ENCODE measurements around the gene BMPR2. TPM values are rescaled to one million over a fixed set of nuclear protein-coding genes. Genes with fewer than 3 reads are reported as not detected.
"Not testable (repeated sequence)": the region's sequence is repeated elsewhere in the genome, so short reads cannot be mapped to it uniquely, and the experiment has no call there.

Gene BMPR2
- total RNA-seq, 1 donor: 44.2 TPM

DNA sequence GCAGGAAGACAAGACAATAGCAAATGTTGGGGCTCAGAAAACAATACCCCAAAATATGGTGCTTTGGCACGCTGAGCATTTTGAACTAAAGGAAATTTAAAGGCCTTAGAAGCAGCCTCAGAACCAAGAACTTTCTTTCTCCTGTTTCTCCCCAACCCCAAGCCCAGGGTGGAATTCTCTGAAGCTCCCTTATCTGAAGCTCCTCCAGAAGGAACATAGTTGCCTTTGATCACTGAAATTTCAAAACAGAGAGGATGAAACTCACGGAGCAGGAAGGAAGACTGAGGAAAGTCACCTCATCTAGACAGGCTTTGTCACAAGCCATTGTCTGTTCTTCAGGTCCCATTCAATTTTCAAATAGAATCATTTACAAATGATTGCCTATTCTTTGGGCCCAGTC, 15.5 kb upstream of the BMPR2 start:
- Histone ChIP-seq H3K79me2 (ENCODE audit: insufficient read depth, low read length) (no peaks in the 10 kb centered on the region), H3K36me3 (ENCODE audit: insufficient read depth, low read length) (no peaks in the 10 kb centered on the region), H3K4me1 (ENCODE audit: insufficient read depth, low read length) (no peaks in the 10 kb centered on the region), H3K9me3 (ENCODE audit: low read depth, low read length) (no peaks in the 10 kb centered on the region), H4K20me1 (ENCODE audit: insufficient read depth, low read length) (no peaks in the 10 kb centered on the region), H3K4me3 (ENCODE audit: insufficient read depth, low read length) (no peak overlapping the region), H3K27ac (ENCODE audit: low read depth, low read length) (no peak overlapping the region), H3K4me2 (ENCODE audit: insufficient read depth, low read length) (no peak overlapping the region), H3K27me3 (ENCODE audit: insufficient read depth, low read length) (no peaks in the 10 kb centered on the region), H2AFZ (ENCODE audit: low read length) (no peak overlapping the region)
- TF ChIP-seq CTCF (IDR thresholded peaks at IDR 0.05; ENCODE audit: extremely low read depth, low read depth, low read length): no peak
- DNase-seq (ENCODE audit: insufficient read length, low spot score, missing footprints): no peak

- Histone ChIP-seq H3K4me1 (ENCODE audit: insufficient read depth, low read length) (no peaks in the 10 kb centered on the region), H3K79me2 (ENCODE audit: insufficient read depth, low read length) (no peaks in the 10 kb centered on the region), H3K36me3 (ENCODE audit: insufficient read depth, low read length) (no peaks in the 10 kb centered on the region), H3K4me2 (ENCODE audit: insufficient read depth, low read length) (no peak overlapping the region), H3K9me3 (ENCODE audit: low read depth, low read length) (no peaks in the 10 kb centered on the region), H3K27me3 (ENCODE audit: insufficient read depth, low read length) (no peaks in the 10 kb centered on the region), H2AFZ (ENCODE audit: low read length) (no peak overlapping the region), H4K20me1 (ENCODE audit: insufficient read depth, low read length) (no peaks in the 10 kb centered on the region), H3K27ac (ENCODE audit: low read depth, low read length) (no peak overlapping the region), H3K4me3 (ENCODE audit: insufficient read depth, low read length) (no peak overlapping the region)
- no peak for TF ChIP-seq CTCF (IDR thresholded peaks at IDR 0.05; ENCODE audit: extremely low read depth, low read depth, low read length)
- no peak for DNase-seq (ENCODE audit: insufficient read length, low spot score, missing footprints)
Observed at GRCh38 chr2:202361108-202361507, 15.0 kb upstream of the BMPR2 start.

- peaks cover 10% of the 10 kb centered on the region for H3K4me1 ChIP-seq (ENCODE audit: insufficient read depth, low read length)
- no peak for DNase-seq (ENCODE audit: insufficient read length, low spot score, missing footprints)
- H3K4me2 ChIP-seq (ENCODE audit: insufficient read depth, low read length): no peak overlapping the region
- H3K9me3 ChIP-seq (ENCODE audit: low read depth, low read length): no peaks in the 10 kb centered on the region
- no peak overlapping the region for H2AFZ ChIP-seq (ENCODE audit: low read length)
- H3K27ac ChIP-seq (ENCODE audit: low read depth, low read length): no peak overlapping the region
- no peaks in the 10 kb centered on the region for H3K27me3 ChIP-seq (ENCODE audit: insufficient read depth, low read length)
- peaks cover 8% of the 10 kb centered on the region for H4K20me1 ChIP-seq (ENCODE audit: insufficient read depth, low read length)
- no peak for TF ChIP-seq CTCF (IDR thresholded peaks at IDR 0.05; ENCODE audit: extremely low read depth, low read depth, low read length)
- no peak overlapping the region for H3K4me3 ChIP-seq (ENCODE audit: insufficient read depth, low read length)
- no peaks in the 10 kb centered on the region for H3K36me3 ChIP-seq (ENCODE audit: insufficient read depth, low read length)
- peaks cover 22% of the 10 kb centered on the region for H3K79me2 ChIP-seq (ENCODE audit: insufficient read depth, low read length)
Observed at GRCh38 chr2:202373490-202373889, 2.6 kb upstream of the BMPR2 start.

- Histone ChIP-seq H4K20me1 (ENCODE audit: insufficient read depth, low read length) (peaks cover 16% of the 10 kb centered on the region), H3K79me2 (ENCODE audit: insufficient read depth, low read length) (peaks cover 30% of the 10 kb centered on the region), H3K4me2 (ENCODE audit: insufficient read depth, low read length) (peak overlapping the region; percentile 95), H3K4me1 (ENCODE audit: insufficient read depth, low read length) (peaks cover 13% of the 10 kb centered on the region), H3K27ac (ENCODE audit: low read depth, low read length) (peak overlapping the region; percentile 97)
- H3K9me3 ChIP-seq (ENCODE audit: low read depth, low read length); DNase-seq (ENCODE audit: insufficient read length, low spot score, missing footprints); H2AFZ ChIP-seq (ENCODE audit: low read length); H3K36me3 ChIP-seq (ENCODE audit: insufficient read depth, low read length); H3K27me3 ChIP-seq (ENCODE audit: insufficient read depth, low read length); H3K4me3 ChIP-seq (ENCODE audit: insufficient read depth, low read length): not testable (repeated sequence)
Observed at GRCh38 chr2:202374383-202374782, 1.7 kb upstream of the BMPR2 start.

All from osteoblast (primary cell).